Fibroblast of skin of back (primary cell): ENCODE results near the gene EXD2.
"Not testable (repeated sequence)": the region's sequence is repeated elsewhere in the genome, so short reads cannot be mapped to it uniquely, and the experiment has no call there.

Experiments
- DNase-seq: peaks from one replicate; pipeline ENCODE4 v3.0.0-alpha.2; 2013

The EXD2 gene

DNA sequence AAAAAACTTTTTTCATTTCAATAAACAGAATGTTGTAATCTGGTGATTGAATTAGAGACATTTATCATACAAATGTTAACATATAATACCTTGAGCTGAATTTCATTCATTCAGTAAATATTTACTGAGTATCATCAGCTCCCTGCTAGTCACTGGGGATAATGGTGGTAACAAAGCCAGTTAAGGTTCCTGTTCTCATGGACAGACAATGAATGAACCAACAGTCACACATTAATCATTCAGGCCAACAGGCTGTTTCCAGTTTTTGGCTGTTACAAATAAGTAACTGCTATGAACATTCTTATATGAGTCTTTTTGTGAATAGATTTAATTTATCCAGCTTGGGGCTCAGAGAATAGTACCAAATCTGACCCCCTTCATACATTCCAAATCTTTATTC, 13.5 kb downstream of the EXD2 start:
- no peak for DNase-seq

DNA sequence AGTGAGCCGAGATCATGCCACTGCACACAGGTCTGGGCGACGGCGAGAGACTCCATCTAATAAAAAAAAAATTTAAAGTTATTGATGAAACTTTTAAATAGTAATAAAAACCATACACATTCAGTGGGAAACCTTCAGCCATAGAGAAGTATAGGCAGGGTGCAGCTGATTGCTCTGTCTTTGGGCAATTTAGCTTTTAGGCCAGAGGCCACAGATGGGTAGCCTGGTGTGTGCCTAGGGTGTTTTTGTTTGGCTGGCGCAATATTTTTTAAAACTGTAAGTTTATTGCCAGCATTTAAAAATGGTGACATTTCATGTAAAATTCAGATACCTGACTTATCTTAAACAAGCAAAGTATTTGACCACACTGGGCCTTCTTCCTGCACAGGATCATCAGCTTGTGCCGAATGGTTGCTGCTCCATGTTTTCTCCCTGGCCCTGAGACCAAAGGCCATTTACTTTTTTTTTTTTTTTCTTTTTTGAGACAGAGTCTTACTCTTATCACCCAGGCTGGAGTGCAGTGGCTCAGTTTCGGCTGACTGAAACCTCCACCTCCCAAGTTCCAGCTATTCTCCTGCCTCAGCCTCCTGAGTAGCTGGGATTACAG, 16.2 kb downstream of the EXD2 start:
- no peak for DNase-seq

DNA sequence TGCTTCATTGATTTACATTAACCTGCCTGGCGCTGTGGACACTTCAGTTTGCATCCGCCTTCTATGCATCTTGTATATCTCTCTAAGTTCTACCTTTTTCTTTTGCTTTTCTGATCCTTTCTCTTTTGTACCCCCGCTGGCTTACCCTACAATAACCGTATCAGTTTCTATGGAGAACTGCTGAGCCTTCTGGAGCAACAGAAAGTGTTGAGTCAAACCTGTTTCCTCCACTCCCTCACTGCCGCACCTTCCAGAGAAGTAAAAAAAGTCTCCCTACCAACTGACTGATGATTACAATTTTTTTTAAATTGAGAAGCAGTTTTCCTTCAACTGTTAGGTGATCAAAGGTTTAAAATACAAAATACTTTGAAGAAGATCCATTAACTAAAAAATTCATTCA, 17.4 kb downstream of the EXD2 start:
- DNase-seq: no peak

DNA sequence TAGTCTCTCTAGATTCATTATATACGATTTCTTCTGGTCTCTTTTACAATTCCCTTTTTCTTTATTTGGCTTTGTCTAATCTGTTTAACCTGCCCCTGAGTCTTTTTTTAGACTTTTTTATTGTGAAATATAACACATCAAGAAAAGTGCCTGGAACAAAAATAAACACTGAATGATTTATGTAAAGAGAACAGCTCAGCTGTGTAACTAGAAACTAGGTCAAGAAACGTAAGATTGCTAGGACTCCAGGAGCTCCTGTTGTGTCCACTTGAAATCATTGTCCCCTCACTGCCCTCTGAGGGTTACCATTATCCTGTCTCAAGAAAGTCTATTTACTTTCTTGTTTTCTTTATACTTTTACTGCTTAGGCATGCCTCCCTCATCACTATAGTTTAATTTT, 23.1 kb downstream of the EXD2 start:
- no peak for DNase-seq

GRCh38 chr14:69217663-69218062, 26.4 kb downstream of the EXD2 start:
- not testable (repeated sequence) for DNase-seq

- no peak for DNase-seq
Measured at GRCh38 chr14:69224946-69225345, 33.6 kb downstream of the EXD2 start.

DNA sequence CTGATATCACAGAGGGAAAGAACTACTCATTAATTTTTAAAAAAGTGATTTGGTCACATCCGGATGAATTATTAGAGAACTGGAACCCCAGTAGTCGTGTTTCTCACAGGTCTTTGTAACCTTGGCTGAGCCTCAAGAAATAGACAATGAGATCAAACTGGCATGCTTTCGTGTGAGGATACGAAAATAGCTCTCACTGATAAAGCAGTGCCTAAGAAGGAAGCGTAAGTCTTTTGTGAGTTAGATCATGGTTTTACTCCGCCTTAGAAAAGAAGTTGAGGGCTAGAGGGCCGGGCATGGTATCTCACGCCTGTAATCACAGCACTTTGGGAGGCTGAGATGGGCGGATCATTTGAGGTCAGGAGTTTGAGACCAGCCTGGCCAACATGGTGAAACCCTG, 34.9 kb downstream of the EXD2 start:
- DNase-seq: no peak

- DNase-seq: peak; percentile 5
Measured at GRCh38 chr14:69226736-69227135, 35.4 kb downstream of the EXD2 start.

GRCh38 chr14:69231486-69231885, 40.2 kb downstream of the EXD2 start:
- DNase-seq: no peak

- no peak for DNase-seq
Measured at GRCh38 chr14:69232388-69232787, 41.1 kb downstream of the EXD2 start.

DNA sequence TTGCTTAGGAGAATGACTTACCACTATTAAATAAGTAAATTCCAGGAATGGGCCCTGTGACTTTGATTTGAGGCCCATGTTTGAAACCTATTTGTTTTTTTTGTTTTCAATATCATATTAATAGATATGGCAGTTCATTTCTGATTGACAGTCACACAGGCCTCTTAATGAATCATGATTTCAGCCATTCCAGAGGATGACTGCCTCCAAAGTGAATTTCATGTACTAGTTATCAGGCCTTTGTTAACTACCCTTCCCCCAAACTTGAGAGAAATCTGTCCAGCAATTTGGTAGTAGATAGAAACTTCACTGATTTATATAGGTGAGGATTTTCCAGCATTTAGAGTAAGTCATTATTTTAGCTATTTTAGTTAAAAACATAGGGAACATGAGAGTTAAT, 42.8 kb downstream of the EXD2 start:
- no peak for DNase-seq

GRCh38 chr14:69235708-69236107, 44.4 kb downstream of the EXD2 start:
- DNase-seq: no peak

GRCh38 chr14:69237142-69237541, 45.8 kb downstream of the EXD2 start:
- no peak for DNase-seq

DNA sequence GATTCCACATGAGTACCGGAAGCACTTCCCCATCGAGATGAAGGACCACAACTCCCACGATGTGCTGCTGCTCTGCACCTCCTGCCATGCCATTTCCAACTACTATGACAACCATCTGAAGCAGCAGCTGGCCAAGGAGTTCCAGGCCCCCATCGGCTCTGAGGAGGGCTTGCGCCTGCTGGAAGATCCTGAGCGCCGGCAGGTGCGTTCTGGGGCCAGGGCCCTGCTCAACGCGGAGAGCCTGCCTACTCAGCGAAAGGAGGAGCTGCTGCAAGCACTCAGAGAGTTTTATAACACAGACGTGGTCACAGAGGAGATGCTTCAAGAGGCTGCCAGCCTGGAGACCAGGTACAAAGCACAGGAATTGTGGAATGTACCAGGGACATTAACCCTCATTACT, 46.3 kb downstream of the EXD2 start:
- no peak for DNase-seq

DNA sequence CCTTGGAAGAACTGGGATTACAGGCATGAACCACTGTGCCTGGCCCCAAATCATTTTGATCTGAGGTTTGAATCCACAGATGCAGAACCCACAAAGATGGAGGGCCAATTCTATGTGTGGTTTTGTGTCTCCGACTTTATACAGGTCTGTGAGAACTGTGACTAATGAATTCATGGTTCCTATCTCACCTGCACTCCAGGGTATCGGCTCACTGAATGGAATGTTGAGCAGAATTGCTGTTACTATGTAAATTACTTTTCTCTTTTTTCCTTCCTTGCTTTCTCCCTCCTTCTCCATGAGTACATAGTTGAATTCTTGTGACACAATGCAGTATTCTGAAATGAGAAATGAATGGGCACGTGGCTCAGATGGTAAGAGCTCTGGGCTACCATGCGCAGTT, 47.6 kb downstream of the EXD2 start:
- DNase-seq: no peak

DNA sequence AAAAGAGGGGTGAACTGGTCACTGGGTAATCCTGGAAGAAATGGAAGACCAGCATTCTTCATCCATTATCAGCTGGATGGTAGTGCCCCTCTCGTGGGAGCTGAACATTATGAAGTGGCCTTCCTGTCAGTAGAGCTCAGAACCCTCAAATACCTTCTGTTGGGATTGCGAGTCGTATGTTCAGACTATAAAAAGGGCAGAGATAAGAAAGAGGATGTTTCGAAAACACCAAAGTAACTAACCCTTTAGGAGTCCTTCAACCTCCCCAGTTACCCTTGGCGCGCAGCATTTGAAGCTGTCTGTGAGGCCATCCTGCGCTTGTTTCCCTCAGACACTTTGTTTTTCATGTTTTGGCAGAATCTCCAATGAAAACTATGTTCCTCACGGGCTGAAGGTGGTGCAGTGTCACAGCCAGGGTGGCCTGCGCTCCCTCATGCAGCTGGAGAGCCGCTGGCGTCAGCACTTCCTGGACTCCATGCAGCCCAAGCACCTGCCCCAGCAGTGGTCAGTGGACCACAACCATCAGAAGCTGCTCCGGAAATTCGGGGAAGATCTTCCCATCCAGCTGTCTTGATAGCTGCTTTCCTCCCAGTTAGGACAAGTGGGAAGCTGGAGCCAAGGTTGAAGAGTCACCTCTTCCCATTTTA, 49.4 kb downstream of the EXD2 start:
- no peak for DNase-seq

GRCh38 chr14:69241577-69241976, 50.3 kb downstream of the EXD2 start:
- DNase-seq: no peak

DNA sequence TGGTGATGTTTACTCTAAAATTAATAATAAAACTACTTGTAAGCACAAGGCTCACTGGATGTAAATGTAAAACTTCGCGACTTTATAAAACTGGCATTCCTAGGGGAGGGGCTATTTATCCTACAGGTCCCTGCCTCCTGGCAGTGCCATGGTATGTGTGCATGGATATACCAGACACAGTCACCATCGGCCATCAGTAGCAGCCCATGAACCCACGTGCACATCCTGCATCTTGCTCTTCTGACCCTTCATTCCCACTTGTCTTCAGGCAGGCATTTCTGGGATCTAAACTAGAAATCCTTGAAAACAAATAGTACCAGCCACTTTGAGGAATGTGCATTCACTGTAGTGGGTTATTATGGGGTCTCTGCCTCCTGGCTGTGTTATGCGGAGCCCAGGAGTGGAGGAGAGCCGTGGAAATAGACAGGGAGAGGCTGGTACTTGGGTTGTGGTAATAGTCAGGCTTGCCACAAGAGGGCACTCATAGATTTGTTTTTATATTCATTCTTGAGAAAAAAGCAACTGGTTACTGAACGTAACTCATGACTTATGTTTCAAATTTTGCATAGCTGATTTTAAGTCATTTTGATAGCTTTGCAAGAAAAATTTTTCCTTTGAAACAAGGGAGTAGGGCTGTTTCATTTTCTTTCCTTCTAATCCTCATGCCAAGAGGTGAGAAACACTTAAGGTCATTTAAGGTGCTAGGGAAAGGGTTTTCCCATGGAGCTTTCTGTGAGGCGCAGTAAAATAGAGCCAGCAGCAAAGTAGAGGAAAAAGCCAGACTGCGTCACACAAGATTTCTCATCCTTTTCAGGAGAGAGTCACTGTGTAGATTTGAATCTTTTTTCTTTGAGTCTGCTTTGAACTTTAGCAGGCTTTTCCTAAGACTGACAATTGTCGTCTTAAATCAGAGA, 51.3 kb downstream of the EXD2 start:
- DNase-seq: peak; percentile 64

DNA sequence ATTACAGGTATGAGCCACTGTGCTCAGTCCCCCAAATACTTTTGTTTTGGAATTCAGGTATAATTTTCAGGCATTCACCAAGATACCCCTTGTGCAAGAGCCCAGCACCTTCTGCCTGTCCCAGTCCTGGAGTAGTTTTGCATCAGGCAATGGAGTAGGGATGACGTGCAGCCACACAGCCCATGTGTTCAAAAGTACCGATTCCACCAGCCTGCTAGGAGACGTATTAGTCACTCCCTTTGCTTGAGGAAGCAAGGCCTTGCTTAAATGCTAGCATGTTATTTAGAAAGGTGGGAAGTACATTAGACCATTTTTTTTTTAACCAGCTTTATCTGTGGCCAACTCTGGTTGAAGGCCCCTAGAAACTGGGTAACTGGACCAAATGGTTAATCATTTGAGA, 53.6 kb downstream of the EXD2 start:
- no peak for DNase-seq

DNA sequence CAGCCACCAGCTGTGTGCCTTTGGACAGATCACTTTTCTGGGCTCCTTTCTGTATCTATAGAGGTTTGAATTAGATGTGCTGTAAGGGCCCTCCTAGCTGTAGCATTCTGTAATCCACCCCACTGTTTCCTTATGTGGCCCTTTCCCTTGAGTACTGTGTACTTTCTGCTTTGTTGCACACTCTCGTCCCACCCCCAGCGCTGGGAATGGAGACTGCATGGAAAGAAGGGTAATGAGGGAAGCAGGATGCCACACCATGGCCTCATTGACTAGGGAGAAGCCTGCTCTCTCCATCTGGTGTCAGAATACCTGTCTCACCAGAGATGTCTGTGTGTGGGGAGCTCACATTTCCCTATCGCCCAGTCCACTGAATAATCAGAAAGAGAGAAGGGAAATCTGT, 55.0 kb downstream of the EXD2 start:
- DNase-seq: no peak

DNA sequence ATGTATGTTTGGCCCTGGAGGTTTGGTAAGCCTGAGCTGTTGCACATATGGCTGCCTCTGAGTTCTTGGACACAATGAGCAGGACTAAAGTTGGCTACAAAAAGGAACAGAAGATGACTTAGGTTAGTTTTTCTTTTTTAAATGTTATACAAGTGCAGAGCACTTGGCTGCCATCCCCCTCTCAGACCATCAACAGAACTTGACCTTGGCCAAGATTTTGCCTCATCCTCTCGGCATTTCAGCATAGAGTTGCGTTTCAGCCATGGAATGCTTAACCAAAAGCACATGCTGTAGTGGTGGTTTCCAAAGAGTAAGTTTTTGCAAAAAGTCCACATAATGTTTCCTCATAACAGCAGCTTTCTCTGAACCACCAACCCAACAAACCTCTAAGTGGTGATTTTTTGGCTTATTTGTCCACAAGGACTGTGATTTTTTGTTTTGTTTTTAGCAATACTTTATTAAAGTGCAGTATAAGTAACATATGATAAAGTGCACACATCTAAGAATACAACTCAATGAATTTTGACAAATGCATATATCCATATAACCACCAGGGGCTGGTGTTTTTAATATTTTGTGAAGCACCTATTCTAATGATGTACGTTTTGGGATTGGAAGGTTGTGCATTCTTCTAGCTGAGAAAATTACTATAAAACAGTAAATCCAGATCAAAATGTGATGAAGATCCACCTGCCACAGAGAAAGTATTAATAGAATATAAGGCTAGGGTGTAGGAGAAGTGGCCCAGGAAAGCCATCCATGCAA, 56.6 kb downstream of the EXD2 start:
- peak; percentile 65 for DNase-seq

DNA sequence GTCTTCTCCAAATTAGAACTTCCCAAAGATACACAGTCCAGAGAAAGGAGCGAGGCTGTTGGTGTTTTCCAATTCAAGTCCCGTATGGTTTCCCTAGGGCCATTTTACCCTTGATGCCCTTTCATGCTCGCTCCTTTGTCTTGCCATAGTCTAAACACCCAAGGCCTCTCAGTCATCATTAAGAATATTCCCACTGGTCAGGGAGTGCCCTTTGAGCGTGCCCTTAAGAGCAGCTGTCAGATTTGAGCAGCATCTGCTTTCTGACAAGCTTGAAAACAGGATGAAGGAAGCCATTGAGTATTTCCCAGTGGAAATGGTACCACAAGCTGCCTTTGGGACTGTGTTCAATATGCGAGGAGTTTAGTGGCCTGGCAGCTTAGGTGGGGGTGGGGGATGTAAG, 58.3 kb downstream of the EXD2 start:
- no peak for DNase-seq

GRCh38 chr14:69252851-69253250, 61.6 kb downstream of the EXD2 start:
- DNase-seq: no peak
